Fibroblast of villous mesenchyme (primary cell): ENCODE measurements around the gene CKB. TPM values are rescaled to one million over a fixed set of nuclear protein-coding genes. Genes with fewer than 3 reads are reported as not detected.

Experiments
- DNase-seq: peaks from one replicate; pipeline ENCODE4 v3.0.0-alpha.2; 2010; ENCODE audit warnings: low read depth
- H3K4me3 ChIP-seq: 2 replicates; pipeline ENCODE4 v1.5.1; 2011; ENCODE audit warnings: low read depth, mild to moderate bottlenecking, low read length
- CTCF ChIP-seq: IDR thresholded peaks from 2 replicates; pipeline ENCODE4 v1.5.1; 2012; ENCODE audit warnings: low read depth, mild to moderate bottlenecking, low read length; ENCODE audit not compliant: insufficient read depth
- total RNA-seq: library from RNA; depleted of rRNA; stranded (reverse); fragments of >200 nt; gene quantifications from 2 replicates; pipeline ENCODE4 v1.2.3, GENCODE V29; 2012

The CKB gene
- total RNA-seq, 1 donor, result 17.7 TPM

- no peak overlapping the region for H3K4me3 ChIP-seq
- no peak for DNase-seq
- no peak for TF ChIP-seq CTCF
Observed at GRCh38 chr14:103549361-103550311, 27.0 kb upstream of the CKB start.

- H3K4me3 ChIP-seq, result no peak overlapping the region
- TF ChIP-seq CTCF, result no peak
- no peak for DNase-seq
Observed at GRCh38 chr14:103548463-103549351, 26.1 kb upstream of the CKB start.

- TF ChIP-seq CTCF, result no peak
- H3K4me3 ChIP-seq, result no peak overlapping the region
- no peak for DNase-seq
Observed at GRCh38 chr14:103547941-103548462, 25.4 kb upstream of the CKB start.

GRCh38 chr14:103547455-103547940, 24.9 kb upstream of the CKB start:
- TF ChIP-seq CTCF, result no peak
- no peak for DNase-seq
- H3K4me3 ChIP-seq, result no peak overlapping the region

GRCh38 chr14:103546652-103547454, 24.2 kb upstream of the CKB start:
- no peak overlapping the region for H3K4me3 ChIP-seq
- peak; percentile 43 for DNase-seq
- peak; percentile 82 for TF ChIP-seq CTCF

- TF ChIP-seq CTCF, result no peak
- DNase-seq, result no peak
- no peak overlapping the region for H3K4me3 ChIP-seq
Observed at GRCh38 chr14:103545915-103546651, 23.5 kb upstream of the CKB start.
